GM21529 (cell line): ENCODE measurements around the gene PRPS2.

Experiments used
- ATAC-seq: cut with Tn5 transposase; IDR thresholded peaks from one replicate; pipeline ENCODE4 v1.9.1; 2021; ENCODE audit not compliant: unreplicated experiment

PRPS2 gene

GRCh38 chrX:12811658-12812057, 20.4 kb downstream of the PRPS2 start:
- ATAC-seq: no peak

- peak; percentile 73 for ATAC-seq
Measured at GRCh38 chrX:12814420-12814819, 23.2 kb downstream of the PRPS2 start.

GRCh38 chrX:12817528-12817927, 26.3 kb downstream of the PRPS2 start:
- no peak for ATAC-seq

GRCh38 chrX:12819222-12819621, 28.0 kb downstream of the PRPS2 start:
- no peak for ATAC-seq

GRCh38 chrX:12820737-12821136, 29.5 kb downstream of the PRPS2 start:
- ATAC-seq: no peak

GRCh38 chrX:12824944-12825343, 33.7 kb downstream of the PRPS2 start:
- ATAC-seq: no peak

- no peak for ATAC-seq
Measured at GRCh38 chrX:12825801-12826200, 34.6 kb downstream of the PRPS2 start.

- ATAC-seq: no peak
Measured at GRCh38 chrX:12843061-12843667, 52.0 kb downstream of the PRPS2 start.

GRCh38 chrX:12843668-12844279, 52.6 kb downstream of the PRPS2 start:
- peak; percentile 96 for ATAC-seq

- peak; percentile 28 for ATAC-seq
Measured at GRCh38 chrX:12844319-12844718, 53.1 kb downstream of the PRPS2 start.

- no peak for ATAC-seq
Measured at GRCh38 chrX:12865359-12865758, 74.1 kb downstream of the PRPS2 start.

- peak; percentile 47 for ATAC-seq
Measured at GRCh38 chrX:12866451-12867377, 75.5 kb downstream of the PRPS2 start, which contains the start of gene TLR7. TLR7 (plus strand) TSS chrX:12867072; CDS start chrX:12867579, 507 bp downstream.

- ATAC-seq: peak; percentile 44
Measured at GRCh38 chrX:12867685-12868084, 76.5 kb downstream of the PRPS2 start.

- ATAC-seq: peak; percentile 53
Measured at GRCh38 chrX:12868747-12869146, 77.5 kb downstream of the PRPS2 start.

- ATAC-seq: no peak
Measured at GRCh38 chrX:12871257-12871656, 80.0 kb downstream of the PRPS2 start.

GRCh38 chrX:12872741-12873140, 81.5 kb downstream of the PRPS2 start:
- ATAC-seq: no peak
